NCI-H187 treated with DMSO at 0.1 percent for 48 hours (cell line): ENCODE data around the gene AMOTL2.

ENCODE experiments used
- DNase-seq: peaks from one replicate; lab custom pipeline; 2025; lab: John Stamatoyannopoulos, UW

AMOTL2 gene

DNA sequence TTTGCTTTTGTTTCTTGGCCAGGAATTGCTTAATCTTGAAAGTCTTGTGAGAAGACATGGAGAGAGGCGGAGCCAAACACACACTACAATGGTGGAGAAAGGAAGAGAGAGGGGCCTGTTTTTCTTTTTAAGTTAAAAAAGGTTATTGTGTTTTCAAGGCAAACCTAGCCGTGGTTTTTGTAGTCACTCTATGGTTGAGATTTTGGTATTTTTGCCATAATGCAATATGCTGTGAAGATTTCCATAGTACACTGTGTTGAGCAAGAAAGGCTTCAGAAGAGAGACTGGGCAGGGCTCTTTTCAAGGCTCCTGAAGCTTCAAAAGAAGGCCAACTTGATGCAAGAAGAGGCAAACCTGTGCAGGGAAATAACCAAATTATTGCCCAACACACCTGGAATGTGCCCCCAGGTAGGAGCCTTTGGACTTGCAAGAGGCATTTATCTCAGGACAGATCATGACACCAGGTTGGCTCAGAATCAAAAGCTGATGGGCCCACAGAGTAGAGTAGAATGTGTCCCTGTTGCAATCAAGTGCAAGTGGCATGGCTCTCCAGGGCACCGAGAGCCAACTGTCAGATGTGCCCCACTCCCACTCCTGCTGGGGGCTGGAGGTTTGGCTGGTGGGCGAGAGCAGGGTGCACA is 22.1 kb downstream of the AMOTL2 start:
- no peak for DNase-seq

DNA sequence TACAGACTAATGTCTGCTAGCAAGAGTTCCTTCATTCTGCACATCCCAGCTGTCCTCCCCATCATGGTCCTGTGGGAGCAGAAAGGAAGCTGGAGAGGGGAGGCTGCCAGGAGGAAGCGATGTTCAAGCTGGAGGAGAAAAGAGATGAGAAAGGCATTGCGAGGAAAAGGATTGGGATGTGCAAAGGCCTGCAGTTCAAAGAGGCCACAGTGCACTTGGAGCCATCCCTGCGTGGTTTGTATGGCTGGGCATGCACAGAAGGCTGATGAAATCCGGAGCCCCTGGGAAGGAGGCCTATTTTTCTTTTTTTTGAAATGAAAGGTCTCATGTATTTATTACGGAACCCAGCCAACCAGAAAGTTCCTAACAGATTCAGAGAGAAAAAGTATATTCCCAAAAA is 22.8 kb downstream of the AMOTL2 start:
- DNase-seq, result no peak

DNA sequence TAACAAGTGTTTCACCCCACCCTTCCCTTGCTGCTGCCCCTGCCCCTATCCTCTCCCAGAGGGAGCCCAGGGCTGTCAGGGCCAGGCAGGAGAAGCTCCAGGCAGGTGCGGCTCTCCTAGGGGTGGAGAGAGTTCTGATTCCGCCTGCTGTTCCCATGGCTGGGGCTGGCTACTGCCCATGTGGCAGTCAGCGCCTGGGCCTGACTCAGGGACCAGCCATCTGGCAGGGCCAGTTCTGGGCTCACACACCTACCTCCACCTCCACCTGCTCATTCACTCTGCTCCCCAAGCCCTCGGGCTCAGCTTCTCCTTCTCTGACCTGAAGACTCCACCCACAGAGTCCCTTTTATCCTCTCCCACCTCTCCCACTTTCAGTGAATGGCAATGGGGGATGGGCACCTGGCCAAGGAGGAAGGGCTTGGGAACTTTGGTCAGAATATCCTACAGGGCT is 23.4 kb downstream of the AMOTL2 start:
- DNase-seq, result no peak

DNA sequence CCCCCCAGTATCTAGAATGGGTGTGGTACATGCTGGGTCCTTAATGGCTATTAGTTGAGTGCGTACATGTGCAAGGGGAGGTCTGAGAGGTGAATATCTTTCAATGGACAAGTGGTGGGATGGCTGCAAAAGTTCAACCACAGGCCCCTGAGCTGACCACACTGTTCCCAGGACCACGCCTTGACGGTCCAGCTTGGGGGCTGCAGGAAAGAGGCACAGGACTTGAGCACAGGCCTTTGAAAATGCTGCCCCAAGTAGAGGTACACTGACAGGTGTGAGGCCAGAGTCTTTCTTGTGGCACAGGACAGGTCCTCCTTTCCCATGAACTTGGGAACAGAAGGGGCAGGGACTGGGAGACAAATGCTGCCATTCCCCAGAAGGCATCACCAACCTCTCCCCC is 24.0 kb downstream of the AMOTL2 start:
- no peak for DNase-seq

DNA sequence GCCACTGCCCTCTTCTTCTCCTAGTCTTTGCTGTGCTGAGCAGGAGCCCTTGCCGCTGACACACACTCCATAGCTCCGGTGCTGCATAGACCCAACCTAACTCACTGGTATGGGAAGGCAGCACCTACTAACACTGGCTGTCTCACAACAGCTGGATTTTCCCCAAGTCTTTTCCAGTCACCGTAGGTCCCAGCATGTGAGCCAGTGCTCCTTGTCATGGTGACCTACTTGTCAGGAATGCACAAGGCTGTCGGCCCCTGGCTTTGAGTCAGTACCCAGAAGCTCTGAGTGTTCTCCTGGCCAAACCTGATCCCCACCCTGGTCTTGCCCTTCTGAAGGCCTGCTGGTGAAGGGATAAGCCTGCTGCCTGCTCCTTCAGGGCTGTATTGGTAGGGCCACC is 25.7 kb downstream of the AMOTL2 start:
- no peak for DNase-seq

DNA sequence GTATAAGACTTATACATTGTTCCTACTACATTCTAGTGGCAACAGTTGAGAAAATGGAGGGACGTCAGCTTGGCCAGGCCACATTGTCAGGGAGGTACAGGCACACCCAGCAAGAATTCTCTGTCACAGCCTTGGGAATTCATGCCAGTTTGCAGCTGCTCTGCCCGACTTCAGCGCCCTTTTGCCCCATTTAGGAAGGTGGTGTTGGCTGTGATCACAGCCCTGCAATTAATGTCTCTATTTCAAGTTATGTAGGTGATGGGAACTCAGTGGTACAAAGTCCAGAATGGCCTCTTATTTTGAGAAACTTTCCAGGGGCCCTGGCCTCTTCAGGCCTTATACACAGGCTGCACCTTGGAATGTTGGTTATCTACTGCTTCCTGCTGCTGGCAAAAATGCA is 26.7 kb downstream of the AMOTL2 start:
- no peak for DNase-seq

DNA sequence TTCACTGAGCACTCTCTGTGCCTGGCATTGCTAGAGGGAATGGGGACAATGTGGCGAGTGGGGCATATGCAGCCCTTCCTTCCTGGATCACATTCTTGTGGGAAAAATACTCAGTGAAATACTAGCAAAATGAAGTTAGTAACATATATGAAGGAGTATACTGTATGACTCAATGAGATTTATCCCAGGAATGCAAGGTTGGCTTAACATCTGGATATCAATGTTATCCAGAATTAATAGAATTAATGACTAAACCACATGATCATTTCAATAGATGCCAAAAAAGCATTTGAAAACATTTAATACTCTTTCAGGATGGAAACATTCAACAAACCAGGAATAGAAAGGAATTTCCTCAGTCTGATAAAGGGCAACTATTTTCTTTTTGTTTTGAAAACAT is 27.5 kb downstream of the AMOTL2 start:
- no peak for DNase-seq

DNA sequence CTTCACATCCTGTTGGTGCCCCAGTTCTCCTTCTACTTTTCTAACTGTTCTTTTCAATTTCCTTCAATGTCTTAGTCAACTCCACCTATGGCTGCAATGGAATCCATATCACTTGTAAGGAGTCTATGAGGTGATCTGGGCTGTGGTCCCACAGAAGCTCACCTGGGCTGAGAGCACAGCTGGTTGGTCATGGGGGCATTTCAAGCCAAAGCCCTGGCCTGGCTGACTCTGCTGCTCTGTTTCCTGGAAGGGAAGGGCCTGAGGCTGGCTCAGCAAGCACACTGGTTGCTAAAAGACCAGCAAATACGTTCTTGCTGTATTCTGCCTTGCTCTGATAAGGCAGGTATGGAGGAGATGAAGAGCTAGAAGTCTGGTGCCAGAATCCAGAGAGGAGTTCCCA is 29.0 kb downstream of the AMOTL2 start:
- no peak for DNase-seq

DNA sequence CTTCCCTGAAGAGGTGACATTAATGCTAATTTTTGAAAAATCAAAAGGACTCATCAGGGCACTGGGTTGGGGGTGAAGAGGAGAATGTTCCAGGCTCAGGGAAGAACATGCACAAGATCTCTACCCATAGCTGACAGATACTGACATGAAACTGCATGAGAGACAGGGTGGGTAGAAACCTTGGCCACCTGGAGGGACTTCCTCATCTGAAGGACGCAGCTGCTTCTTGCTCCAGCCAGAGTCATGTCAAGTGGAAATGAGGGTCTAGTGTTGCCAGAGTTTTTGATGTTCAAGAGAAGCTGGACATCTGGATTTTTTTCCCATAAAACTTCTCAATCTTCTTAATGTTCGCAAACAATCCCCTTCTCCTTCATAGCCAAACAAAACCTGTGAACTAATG is 29.7 kb downstream of the AMOTL2 start:
- DNase-seq, result no peak

DNA sequence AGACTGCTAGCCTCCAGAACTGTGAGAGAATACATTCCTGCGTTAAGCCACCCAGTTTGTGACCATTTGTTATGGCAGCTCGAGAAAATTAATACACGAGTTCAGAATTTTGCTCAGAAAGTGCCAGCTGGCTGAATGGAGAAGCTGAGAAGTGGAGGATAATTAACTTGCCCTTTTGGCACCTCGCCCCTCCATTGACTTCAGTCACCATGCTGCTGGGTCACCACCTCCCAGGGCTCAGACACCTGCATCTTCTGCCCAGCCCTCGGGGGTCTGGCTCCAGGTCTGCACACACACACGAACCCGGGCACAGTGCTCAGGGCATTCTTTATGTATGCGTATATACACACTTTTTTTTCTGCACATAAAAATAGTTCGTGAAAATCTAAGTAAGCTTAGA is 32.0 kb downstream of the AMOTL2 start:
- DNase-seq, result no peak

DNA sequence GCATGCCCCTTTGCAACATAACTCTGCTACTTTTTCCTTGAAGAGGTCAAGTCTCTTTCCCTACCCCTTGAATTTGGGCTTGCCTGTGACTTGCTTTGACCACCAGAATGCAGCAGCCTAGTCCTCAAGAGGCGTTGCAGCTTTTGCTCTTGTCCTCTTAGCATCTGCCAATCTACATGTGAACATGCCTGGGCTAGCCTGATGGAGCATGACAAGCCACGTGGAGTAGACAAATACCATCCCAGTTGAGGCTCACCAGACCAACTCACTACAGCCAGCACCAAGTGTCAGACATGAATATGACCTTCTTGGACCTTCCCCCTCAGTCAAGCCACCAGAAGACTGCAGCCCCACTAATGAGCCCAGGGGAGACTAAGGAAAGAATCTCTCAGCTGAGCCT is 32.9 kb downstream of the AMOTL2 start:
- no peak for DNase-seq

DNA sequence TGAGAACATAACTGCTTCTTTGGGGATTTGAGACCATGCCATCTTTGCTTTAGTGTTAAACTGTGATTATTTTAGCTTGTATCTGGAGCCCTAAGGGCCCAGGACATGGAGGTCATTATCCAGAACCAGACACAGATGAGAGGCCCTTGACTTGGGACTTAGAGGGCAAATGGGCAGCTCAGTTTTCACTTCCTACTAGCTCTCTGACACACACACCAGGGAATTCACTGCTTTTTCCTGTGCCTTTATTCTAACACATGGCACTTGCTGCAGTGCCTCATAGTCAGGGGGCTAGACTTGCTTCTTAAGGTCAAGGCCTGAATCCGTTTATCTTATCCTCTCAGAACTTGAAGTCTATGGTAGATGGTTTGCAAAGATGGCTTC is 33.3 kb downstream of the AMOTL2 start:
- DNase-seq, result no peak

DNA sequence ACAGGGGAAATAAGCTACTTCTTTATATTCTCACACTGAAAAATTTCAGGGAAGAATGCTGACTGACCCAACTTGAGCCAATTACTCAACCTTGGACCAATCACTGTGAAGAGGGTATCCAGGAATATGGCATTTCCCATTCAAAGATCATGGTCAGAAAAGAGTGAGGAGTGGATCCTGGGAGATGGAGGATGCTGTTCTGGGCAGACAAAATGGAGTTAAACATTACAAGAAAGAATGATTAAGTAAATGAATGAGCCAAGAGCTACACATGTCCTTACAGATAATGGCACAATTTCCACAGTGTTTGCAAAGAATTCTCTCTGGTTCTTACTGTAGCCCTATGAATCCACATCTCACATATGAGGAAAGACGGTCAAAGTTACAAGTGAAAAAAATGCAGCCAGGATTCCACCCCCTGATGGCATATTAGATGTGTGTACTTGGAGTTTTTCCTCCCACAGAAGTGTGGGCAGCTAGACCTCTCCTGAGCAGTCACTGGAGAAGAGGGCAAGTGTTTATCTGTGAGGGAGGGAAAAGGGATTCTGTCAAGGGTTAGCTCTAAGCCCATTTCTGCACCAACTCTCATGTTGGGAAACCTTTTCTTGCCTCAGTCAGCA is 33.8 kb downstream of the AMOTL2 start:
- DNase-seq, result no peak

DNA sequence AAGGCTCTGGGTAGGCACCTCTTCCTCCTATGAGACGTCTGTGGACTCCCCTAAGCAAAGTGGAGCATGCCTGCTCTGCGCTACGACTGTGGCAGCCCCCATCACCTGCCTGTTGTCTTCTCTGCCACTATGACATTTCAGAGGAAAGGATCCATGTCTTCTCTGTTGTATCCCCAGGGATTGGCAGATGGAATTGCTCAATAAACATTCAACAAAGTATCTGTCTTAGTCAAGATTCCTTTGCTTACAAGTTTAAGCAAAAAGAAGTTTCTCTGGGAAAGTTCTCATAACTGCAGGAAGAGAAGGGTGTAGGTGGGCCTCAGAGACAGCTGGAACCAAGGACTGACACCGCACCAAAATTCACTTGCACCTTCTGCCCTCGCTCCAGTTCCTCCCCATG is 34.3 kb downstream of the AMOTL2 start:
- no peak for DNase-seq

DNA sequence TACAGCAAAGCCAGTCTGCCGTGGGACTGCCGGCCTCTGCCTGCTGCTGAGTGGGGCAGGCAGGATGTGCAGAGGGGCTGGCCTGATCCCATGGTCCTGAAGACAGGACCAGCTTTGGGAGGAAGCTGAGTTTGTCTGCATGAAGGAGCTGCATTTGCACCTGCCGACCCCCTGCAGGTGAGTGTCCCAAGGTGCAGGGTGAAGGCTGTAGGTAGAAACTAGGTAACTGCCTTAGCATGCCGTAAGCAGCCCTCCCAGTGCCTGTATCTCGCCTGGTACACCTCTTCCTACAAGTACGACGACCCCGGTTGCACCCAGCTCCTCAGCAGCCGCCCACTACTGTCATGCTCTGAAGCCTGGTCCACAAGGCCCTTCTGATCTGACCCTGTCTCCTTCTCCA is 34.9 kb downstream of the AMOTL2 start:
- no peak for DNase-seq

DNA sequence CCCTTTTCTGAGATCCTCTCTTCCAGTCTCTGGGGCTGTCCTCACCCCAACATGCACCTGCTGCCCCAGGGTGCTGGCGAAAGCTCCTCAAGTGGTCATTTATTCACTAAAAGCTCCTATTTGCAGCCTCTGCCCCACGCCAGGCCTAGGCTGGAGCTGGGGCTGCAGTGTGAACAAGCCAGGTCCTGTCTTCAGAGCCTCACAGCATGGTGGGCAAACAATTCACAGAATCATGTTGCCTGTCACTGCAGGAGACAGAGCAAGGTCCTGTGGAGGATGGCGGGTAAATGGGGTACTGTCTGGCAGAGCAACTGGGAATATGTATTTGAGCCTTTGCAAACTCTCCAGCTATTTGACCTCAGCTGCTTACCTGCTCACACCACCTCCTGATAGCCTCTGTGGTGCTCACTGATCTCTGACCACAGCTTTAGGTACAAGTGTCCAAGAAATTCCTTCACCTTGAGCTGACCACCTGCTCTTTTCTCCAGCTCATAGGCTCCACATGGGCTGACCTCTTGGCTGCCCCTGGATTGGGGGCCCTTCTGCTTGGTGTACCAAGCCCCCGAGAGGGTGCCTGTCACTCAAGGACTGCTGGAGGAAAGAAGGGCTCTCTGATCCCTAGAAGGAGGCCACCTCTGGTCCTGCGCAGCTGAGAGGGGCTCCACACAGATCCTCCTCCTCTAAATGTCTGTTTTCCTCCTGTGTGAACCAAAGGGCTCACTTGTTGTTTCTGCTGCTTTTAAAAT is 35.6 kb downstream of the AMOTL2 start:
- DNase-seq, result no peak

DNA sequence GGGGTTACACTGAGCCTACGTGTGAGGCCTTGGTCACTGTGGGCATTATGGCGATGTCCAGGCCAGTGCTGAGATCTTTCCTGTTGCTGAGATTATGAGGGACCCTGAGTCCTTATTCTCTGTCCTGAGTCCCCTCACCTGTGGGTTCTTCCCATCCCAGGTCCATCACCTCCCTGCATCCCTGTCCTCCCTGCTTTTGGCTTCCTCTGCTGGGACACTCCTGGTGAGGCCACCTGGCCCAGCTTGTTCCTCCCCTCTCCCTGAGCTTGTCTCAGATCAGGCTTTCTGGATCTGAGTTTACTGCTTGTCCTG is 36.1 kb downstream of the AMOTL2 start:
- no peak for DNase-seq

DNA sequence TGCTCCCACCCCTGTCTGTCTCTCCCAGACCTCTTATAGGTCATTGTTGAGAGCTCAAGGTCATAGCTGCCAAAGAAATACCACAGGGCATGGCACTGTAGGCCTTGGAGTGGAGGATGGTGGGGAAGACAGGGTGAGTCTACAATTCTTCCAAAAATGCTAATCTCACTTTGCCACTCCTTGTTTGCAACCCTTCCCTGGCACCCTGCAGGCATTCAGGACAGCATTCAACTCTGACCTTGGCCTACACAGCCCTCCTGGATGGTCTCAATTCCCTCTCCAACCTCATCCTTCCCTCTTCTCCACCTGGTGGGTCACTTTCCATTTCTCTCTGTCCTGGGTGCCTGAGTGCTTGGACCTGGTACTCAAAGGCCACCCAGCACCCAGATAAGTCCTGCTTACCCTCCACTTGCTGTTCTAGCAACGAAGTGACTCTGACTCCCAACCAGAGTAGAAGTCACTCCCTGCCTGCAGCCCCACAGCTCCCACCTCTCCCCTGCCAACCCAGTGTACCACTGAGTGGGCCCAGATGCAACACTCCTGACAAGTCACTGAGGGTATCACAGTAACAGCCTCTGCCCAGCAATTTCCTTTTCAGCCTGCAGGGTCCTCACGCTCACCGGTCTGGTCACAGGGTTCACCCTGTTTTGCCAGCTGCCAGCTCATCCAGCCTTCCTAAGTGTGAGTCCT is 36.6 kb downstream of the AMOTL2 start:
- no peak for DNase-seq

DNA sequence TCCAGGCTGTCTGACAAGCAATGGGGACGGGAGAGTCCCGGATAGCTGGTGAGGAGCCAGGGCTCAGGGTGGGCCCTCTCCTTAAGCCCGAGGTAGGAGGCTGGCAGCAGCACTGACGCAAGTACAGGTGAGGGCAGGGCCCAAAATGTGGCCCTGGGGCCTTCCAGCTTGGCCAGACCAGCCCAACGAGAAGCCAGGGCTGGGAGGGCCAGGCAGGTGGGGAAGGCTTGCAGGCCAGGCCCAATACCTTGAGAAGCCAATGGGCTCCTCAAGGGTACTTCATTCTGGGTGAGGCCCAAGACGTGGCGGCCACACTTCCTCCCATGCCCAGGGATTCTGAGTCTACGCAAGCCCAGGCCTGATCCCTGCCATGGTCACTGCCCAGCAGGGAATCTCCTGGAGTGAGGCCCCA is 37.2 kb downstream of the AMOTL2 start:
- DNase-seq, result no peak

DNA sequence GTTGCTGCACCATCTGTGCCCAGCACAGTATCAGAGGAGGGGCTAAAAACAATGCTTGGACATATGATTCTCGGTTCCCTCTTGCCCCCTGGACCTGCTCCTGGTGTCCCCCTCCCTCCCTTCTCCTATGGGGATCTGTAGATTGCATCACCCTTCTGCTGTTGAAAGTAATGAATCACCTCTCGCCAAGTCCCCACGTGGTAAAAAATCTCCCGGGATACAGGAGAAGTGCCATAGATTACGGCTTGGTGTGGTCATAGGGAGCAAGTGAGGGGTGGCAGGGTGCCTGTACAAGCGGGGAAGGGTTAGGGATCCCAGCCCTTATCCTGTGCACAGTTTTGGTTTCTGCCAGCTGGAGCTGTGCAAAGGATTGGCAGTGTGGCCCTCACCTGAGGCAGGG is 37.7 kb downstream of the AMOTL2 start:
- no peak for DNase-seq

DNA sequence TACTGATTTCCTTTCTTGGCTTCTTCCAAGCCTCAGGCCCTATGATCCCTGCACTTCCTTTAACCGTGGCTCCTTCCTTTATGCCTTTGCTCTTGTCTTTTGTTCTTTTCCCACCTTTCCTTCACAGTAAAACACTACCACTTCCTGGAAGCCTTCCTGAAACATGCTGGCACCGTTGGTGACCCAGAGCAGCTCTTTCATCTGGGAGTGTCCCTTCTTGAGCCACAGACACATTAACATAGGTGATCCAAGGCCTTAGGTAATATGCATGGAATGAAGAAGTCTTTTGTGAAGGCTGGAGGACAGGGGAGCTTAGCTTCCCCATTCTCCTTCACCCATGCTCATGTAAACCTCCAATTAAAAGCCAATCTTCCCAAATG is 39.4 kb downstream of the AMOTL2 start:
- no peak for DNase-seq

DNA sequence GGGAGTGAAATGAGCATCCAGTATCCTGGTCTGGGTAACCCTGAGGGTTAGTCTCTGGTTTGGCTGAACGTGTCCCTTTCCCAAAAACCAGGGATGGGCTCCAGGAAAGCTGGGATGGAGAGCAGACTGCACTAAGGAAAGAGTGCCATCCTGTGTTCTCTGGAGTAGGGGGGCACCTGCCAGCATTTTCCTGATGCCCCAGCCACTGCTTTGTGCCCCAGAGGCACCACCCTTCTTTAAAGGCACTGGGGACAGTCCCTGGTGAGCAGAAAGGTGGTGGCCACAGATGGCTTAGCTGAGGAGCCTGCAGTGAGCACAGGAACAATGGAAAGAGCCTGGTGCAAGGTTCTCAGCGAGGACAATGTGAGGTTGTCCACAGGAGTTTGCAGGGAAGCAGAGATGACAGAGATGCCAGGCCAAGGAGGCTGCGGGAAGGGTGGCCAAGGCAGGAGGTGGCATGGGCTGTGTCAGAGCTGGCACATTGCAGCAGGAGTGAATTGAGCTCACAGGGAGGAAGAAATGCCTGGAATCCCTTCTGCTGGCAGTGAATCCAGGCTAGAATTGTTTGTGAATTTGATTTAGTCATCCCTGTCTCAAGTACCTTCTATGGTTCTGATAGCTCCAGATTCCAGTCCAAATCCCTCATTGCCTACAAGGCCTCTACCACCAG is 39.9 kb downstream of the AMOTL2 start:
- DNase-seq, result no peak
